ENCODE results near the gene TRIM72.
"Not testable (repeated sequence)": the region's sequence is repeated elsewhere in the genome, so short reads cannot be mapped to it uniquely, and the experiment has no call there.

Gene TRIM72

GRCh38 chr16:31258366-31258765, 44.4 kb downstream of the TRIM72 start:
- DNase-seq (ENCODE audit: low read depth) = no peak

DNA sequence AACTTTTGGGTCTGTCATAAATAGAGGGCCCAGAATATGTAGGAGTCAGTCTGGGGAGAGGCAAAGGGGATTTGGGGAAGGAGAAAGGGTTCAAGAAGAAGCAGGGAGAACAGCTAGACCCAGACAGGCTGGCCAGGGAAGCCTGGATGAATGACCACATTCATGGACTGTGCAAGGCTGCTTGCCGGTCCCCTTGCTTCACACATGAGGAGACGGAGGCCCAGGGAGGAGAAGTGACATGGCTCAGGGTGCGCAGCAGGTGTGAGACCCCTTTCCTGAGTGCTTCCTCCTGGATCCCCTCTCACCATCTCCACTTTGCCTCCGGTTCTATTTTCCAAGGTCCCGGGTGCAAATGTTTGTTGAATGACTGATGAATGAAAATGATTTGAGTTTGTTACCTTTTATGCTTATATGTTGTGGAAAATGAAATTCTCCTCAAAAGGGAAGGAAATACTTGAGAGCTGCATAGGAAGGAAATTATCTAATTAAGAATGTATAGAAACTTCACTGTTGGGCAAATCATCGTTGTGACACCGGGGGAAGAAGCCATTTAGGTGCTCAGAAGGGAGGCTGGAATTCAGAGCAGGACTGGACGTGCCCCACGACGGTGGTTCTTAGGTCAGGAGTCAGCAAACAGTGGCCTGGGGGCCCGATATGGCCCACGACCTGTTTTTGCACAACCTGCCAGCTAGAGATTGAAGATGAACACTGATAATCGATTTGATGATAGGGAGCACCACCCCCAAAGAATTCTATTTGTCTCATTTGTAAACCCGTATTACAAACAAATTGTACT, 46.4 kb downstream of the TRIM72 start:
- no peak for DNase-seq (ENCODE audit: low read depth)

GRCh38 chr16:31262084-31262483, 48.2 kb downstream of the TRIM72 start:
- DNase-seq (ENCODE audit: low read depth) = no peak

GRCh38 chr16:31265329-31266245, 51.7 kb downstream of the TRIM72 start:
- peak; percentile 58 for DNase-seq (ENCODE audit: low read depth)

- DNase-seq (ENCODE audit: low read depth) = no peak
Observed at GRCh38 chr16:31267332-31268032, 53.6 kb downstream of the TRIM72 start.

GRCh38 chr16:31268033-31268365, 54.1 kb downstream of the TRIM72 start:
- DNase-seq (ENCODE audit: low read depth) = no peak

DNA sequence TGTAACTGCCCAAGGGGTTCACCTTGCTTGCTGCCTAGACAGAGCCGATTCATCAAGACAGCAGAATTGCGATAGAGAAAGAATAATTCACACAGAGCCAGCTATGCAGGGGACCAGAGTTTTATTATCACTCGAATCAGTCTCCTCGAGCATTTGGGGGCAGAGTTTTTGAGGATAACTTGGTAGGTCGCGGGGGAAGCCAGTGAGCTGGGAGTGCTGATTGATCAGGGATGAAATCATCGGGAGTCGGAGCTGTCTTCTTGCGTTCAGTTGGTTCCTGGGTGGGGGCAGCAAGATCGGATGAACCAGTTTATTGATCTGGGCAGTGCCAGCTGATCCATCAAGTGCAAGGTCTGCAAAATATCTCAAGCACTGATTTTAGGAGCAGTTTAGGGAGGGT, 55.0 kb downstream of the TRIM72 start:
- no peak for DNase-seq (ENCODE audit: low read depth)

- no peak for DNase-seq (ENCODE audit: low read depth)
Observed at GRCh38 chr16:31269541-31269940, 55.6 kb downstream of the TRIM72 start.

DNA sequence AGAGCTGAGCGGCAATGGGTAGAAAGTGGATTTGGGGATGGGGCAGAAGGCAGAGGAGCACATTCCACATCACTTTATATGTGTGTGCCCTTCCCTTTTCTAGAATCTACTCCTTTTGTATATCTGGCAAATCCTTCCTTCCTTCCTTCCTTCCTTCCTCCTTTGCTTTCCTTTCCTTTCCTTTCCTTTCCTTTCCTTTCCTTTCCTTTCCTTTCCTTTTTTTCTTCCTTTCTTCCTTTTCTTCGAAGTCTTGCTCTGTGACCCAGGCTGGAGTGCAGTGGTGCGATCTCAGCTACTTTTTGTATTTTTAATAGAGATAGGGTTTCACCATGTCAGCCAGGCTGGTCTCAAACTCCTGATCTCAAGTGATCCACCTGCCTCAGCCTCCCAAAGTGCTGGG, 56.1 kb downstream of the TRIM72 start:
- DNase-seq (ENCODE audit: low read depth) = not testable (repeated sequence)

GRCh38 chr16:31270795-31271194, 56.9 kb downstream of the TRIM72 start:
- DNase-seq (ENCODE audit: low read depth) = no peak

DNA sequence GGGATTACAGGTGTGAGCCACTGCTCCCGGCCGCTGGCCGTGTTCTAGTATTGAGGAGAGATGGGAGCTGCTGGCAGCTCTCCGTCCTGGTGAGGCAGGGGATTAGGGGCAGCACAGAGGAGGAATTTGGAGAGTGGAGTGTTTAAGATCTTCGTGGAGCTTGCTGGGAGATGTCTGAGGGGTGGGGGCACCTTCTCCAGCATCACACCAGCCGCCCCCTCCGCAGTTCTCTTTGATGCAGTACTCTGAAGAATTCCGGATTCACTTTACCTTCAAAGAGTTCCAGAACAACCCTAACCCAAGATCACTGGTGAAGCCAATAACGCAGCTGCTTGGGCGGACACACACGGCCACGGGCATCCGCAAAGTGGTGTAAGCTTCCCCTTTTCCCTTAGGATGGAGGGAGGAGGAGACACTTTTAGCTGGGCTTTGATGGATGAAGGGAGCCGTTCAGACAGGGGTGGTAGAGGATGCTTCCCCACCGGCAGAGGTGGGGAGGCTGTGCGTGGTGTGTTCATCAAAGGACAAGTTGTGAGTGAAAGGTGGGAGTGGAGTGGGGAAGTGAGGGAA, 57.8 kb downstream of the TRIM72 start:
- DNase-seq (ENCODE audit: low read depth) = no peak

DNA sequence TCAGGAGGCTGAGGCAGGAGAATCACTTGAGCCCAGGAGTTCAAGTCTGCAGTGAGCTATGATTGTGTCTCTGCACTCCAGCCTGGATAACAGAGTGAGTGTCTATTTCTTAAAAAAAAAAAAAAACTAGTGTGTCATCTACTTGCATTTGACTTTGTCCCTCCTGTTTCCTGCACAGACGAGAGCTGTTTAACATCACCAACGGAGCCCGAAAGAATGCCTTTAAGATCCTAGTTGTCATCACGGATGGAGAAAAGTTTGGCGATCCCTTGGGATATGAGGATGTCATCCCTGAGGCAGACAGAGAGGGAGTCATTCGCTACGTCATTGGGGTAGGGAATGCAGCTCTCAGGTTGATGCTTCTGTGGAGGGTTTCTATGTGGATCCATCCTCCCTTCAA, 59.3 kb downstream of the TRIM72 start:
- no peak for DNase-seq (ENCODE audit: low read depth)

DNA sequence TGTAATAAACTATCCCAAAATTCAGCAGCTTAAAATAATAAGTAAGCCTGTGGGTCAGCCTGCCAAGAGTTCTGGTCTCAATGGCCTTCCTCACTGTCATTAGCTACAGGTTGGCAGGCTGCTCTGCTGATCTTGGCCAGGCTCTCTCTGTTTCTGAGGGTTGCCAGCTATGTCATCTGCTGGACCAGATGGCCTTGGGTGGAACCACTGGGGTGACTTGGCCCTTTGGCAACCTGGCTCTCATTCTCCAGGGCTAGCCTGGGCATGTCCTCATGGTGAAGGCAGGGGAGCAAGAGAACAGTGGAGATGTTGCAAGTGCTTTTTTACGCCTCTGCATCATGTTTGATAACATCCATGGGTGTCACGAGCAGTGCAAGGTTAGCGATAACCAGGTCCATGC, 59.8 kb downstream of the TRIM72 start:
- no peak for DNase-seq (ENCODE audit: low read depth)

GRCh38 chr16:31274831-31275816, 61.2 kb downstream of the TRIM72 start:
- no peak for DNase-seq (ENCODE audit: low read depth)

DNA sequence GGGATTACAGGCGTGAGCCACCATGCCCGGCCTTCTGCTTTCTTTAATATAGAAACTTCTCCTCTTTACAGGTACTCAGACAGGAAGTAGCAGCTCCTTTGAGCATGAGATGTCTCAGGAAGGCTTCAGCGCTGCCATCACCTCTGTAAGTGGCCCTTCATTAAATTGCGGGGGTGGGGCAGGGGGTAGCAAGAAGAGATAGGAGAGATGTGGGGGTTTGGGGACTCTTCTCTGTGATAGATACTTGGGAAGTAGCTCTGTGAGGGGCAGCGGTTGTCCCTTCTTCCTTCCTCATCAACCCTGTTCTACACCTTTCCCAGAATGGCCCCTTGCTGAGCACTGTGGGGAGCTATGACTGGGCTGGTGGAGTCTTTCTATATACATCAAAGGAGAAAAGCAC, 62.7 kb downstream of the TRIM72 start:
- no peak for DNase-seq (ENCODE audit: low read depth)

GRCh38 chr16:31277659-31278260, 63.8 kb downstream of the TRIM72 start:
- DNase-seq (ENCODE audit: low read depth) = no peak

DNA sequence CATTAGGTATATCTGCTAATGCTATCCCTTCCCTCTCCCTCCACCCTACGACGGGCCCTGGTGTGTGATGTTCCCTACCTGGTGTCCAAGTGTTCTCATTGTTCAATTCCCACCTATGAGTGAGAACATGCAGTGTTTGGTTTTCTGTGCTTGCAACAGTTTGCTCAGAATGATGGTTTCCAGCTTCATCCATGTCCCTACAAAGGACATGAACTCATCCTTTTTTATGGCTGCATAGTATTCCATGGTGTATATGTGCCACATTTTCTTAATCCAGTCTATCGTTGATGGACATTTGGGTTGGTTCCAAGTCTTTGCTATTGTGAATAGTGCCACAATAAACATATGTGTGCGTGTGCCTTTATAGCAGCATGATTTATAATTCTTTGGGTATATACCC, 64.9 kb downstream of the TRIM72 start:
- DNase-seq (ENCODE audit: low read depth) = not testable (repeated sequence)

Measured in stimulated activated CD8-positive, alpha-beta memory T cell treated with anti-CD3 and anti-CD28 coated beads, Interleukin-12 subunit alpha, Interleukin-12 subunit beta, amount 100 ng/mL, for 4 hours (primary cell).